Trophoblast cell (in vitro differentiated cells and primary cell): ENCODE results near the gene TUBB6.
A peak's percentile ranks its signal among the peaks of the same experiment; 100 is the strongest.

Experiments
- DNase-seq, 2 donors: peaks; one replicate each; pipeline ENCODE4 v3.0.0-alpha.2; 2016
- H2AFZ ChIP-seq: 2 replicates; pipeline ENCODE4 v1.6.1; 2013; ENCODE audit warnings: low read length, moderate library complexity, mild to moderate bottlenecking; ENCODE audit not compliant: insufficient read depth, poor library complexity
- H2AK5ac ChIP-seq: 2 replicates; pipeline ENCODE4 v1.6.1; 2013; ENCODE audit warnings: mild to moderate bottlenecking, low read length
- H2BK120ac ChIP-seq: 2 replicates; pipeline ENCODE4 v1.6.1; 2013; ENCODE audit warnings: low read length, mild to moderate bottlenecking, moderate library complexity; ENCODE audit not compliant: insufficient read depth, poor library complexity
- H2BK12ac ChIP-seq: 2 replicates; pipeline ENCODE4 v1.6.1; 2013; ENCODE audit warnings: mild to moderate bottlenecking, low read length, moderate library complexity
- H2BK5ac ChIP-seq: 2 replicates; pipeline ENCODE4 v1.6.1; 2013; ENCODE audit warnings: low read length, low read depth, moderate library complexity, mild to moderate bottlenecking; ENCODE audit not compliant: poor library complexity
- H3K14ac ChIP-seq: 2 replicates; pipeline ENCODE4 v1.6.1; 2013; ENCODE audit warnings: mild to moderate bottlenecking, low read length
- H3K18ac ChIP-seq: 2 replicates; pipeline ENCODE4 v1.6.1; 2013; ENCODE audit warnings: mild to moderate bottlenecking, low read length
- H3K23ac ChIP-seq: 2 replicates; pipeline ENCODE4 v1.6.1; 2013; ENCODE audit warnings: low read length
- H3K27ac ChIP-seq: 2 replicates; pipeline ENCODE4 v1.5.1; 2013; ENCODE audit warnings: low read depth, mild to moderate bottlenecking, inconsistent platforms, low read length, moderate library complexity
- H3K27me3 ChIP-seq: 2 replicates; pipeline ENCODE4 v1.6.1; 2013; ENCODE audit warnings: inconsistent platforms, mild to moderate bottlenecking, low read length, moderate library complexity; ENCODE audit not compliant: insufficient read depth
- H3K36me3 ChIP-seq, 2 experiments: 1 replicate in 1 of 2; 2 replicates in 1 of 2; pipeline ENCODE4 v1.6.1; 2013; ENCODE audit warnings: low read length in 2 of 2, mild to moderate bottlenecking in 2 of 2, moderate library complexity in 1 of 2; ENCODE audit not compliant: insufficient read depth in 2 of 2, control insufficient read depth in 1 of 2
- H3K4ac ChIP-seq: 2 replicates; pipeline ENCODE4 v1.6.1; 2013; ENCODE audit warnings: low read depth, mild to moderate bottlenecking, low read length, moderate library complexity
- H3K4me1 ChIP-seq, 2 experiments: 1 replicate in 1 of 2; 2 replicates in 1 of 2; pipeline ENCODE4 v1.6.1; 2013; ENCODE audit warnings: low read length in 2 of 2, mild to moderate bottlenecking in 2 of 2, moderate library complexity in 1 of 2; ENCODE audit not compliant: insufficient read depth in 2 of 2, control insufficient read depth in 1 of 2
- H3K4me2 ChIP-seq: 2 replicates; pipeline ENCODE4 v1.6.1; 2013; ENCODE audit warnings: inconsistent platforms, mild to moderate bottlenecking, low read length, moderate library complexity
- H3K4me3 ChIP-seq: 2 replicates; pipeline ENCODE4 v1.5.1; 2013; ENCODE audit warnings: mild to moderate bottlenecking, low read depth, low read length, inconsistent platforms
- H3K79me1 ChIP-seq: one replicate; pipeline ENCODE4 v1.6.1; 2013; ENCODE audit warnings: low read length
- H3K79me2 ChIP-seq: 2 replicates; pipeline ENCODE4 v1.6.1; 2013; ENCODE audit warnings: low read length, mild to moderate bottlenecking; ENCODE audit not compliant: control insufficient read depth, insufficient read depth, poor library complexity
- H3K9ac ChIP-seq: 2 replicates; pipeline ENCODE4 v1.6.1; 2013; ENCODE audit warnings: mild to moderate bottlenecking, low read length
- H3K9me3 ChIP-seq: 2 replicates; pipeline ENCODE4 v1.6.1; 2013; ENCODE audit warnings: low read depth, mild to moderate bottlenecking, control low read depth, inconsistent platforms, low read length; ENCODE audit not compliant: insufficient read depth
- H4K12ac ChIP-seq: 2 replicates; pipeline ENCODE4 v1.6.1; 2013; ENCODE audit warnings: low read depth, mild to moderate bottlenecking, low read length, moderate library complexity
- H4K8ac ChIP-seq: 2 replicates; pipeline ENCODE4 v1.6.1; 2013; ENCODE audit warnings: low read depth, mild to moderate bottlenecking, low read length, moderate library complexity
- H4K91ac ChIP-seq: one replicate; pipeline ENCODE4 v1.6.1; 2013; ENCODE audit warnings: low read depth, mild to moderate bottlenecking, low read length, moderate library complexity
- WGBS: extraction: QIAGEN DNeasy Blood & Tissue Kit; methylation state at CpG from one replicate; pipeline ENCODE4 v1.1.7; 2013; ENCODE audit warnings: missing lambda C conversion rate; ENCODE audit not compliant: insufficient read length, insufficient coverage; ENCODE audit errors: extremely low coverage; 5-methylcytosine and 5-hydroxymethylcytosine counted together

TUBB6 gene

GRCh38 chr18:12271376-12272235 is 36.4 kb upstream of the TUBB6 start:
- H3K9ac ChIP-seq, result no peak overlapping the region
- no peaks in the 10 kb centered on the region for H3K27me3 ChIP-seq
- H2AK5ac ChIP-seq, result peak overlapping the region; percentile 39
- peak; percentile 73 to 91 for DNase-seq
- H3K4me1 ChIP-seq, result no peaks in the 10 kb centered on the region
- no peak overlapping the region for H3K23ac ChIP-seq
- H2BK12ac ChIP-seq, result no peak overlapping the region
- H3K4me3 ChIP-seq, result peak overlapping the region; percentile 18
- H3K79me2 ChIP-seq, result no peaks in the 10 kb centered on the region
- H2AFZ ChIP-seq, result peak overlapping the region; percentile 79
- no peaks in the 10 kb centered on the region for H3K36me3 ChIP-seq
- H2BK120ac ChIP-seq, result no peak overlapping the region
- H3K18ac ChIP-seq, result no peak overlapping the region
- H3K9me3 ChIP-seq, result no peaks in the 10 kb centered on the region
- H3K79me1 ChIP-seq, result no peaks in the 10 kb centered on the region
- H3K4me2 ChIP-seq, result peak overlapping the region; percentile 74
- H4K8ac ChIP-seq, result peak overlapping the region; percentile 35
- peak overlapping the region; percentile 49 for H4K91ac ChIP-seq
- no peak overlapping the region for H4K12ac ChIP-seq
- no peak overlapping the region for H3K14ac ChIP-seq
- H3K4ac ChIP-seq, result no peak overlapping the region
- H2BK5ac ChIP-seq, result peak overlapping the region; percentile 74
- WGBS, result no CpG with 5 or more reads among the region's 51 CpGs
- no peak overlapping the region for H3K27ac ChIP-seq

GRCh38 chr18:12274793-12275192 is 33.2 kb upstream of the TUBB6 start:
- no peaks in the 10 kb centered on the region for H3K36me3 ChIP-seq
- H3K4me1 ChIP-seq, result peaks cover 14 to 16% of the 10 kb centered on the region in 2 experiments
- no peak overlapping the region for H3K23ac ChIP-seq
- no peak overlapping the region for H2BK12ac ChIP-seq
- H2BK120ac ChIP-seq, result no peak overlapping the region
- H3K4me3 ChIP-seq, result no peak overlapping the region
- peaks cover 13% of the 10 kb centered on the region for H3K79me1 ChIP-seq
- H3K9ac ChIP-seq, result no peak overlapping the region
- H2AK5ac ChIP-seq, result peak overlapping the region; percentile 61
- no peak overlapping the region for H3K14ac ChIP-seq
- H2BK5ac ChIP-seq, result no peak overlapping the region
- H3K27ac ChIP-seq, result no peak overlapping the region
- no peak overlapping the region for H3K4me2 ChIP-seq
- H3K18ac ChIP-seq, result no peak overlapping the region
- H3K9me3 ChIP-seq, result peaks cover 2% of the 10 kb centered on the region
- DNase-seq, result no peak
- no peak overlapping the region for H4K91ac ChIP-seq
- H2AFZ ChIP-seq, result no peak overlapping the region
- WGBS, result no CpG with 5 or more reads among the region's 4 CpGs
- no peak overlapping the region for H4K12ac ChIP-seq
- no peaks in the 10 kb centered on the region for H3K27me3 ChIP-seq
- no peak overlapping the region for H3K4ac ChIP-seq
- no peak overlapping the region for H4K8ac ChIP-seq
- H3K79me2 ChIP-seq, result peaks cover 11% of the 10 kb centered on the region

- DNase-seq, result no peak
- Histone ChIP-seq H3K4me1 (peaks cover 22 to 30% of the 10 kb centered on the region in 2 experiments), H2BK5ac (no peak overlapping the region), H3K14ac (no peak overlapping the region), H3K4ac (no peak overlapping the region), H3K79me1 (peaks cover 25% of the 10 kb centered on the region), H3K23ac (no peak overlapping the region), H3K18ac (no peak overlapping the region), H3K9ac (no peak overlapping the region), H3K27me3 (no peaks in the 10 kb centered on the region), H3K27ac (no peak overlapping the region), H3K9me3 (peaks cover 2% of the 10 kb centered on the region), H3K4me3 (peak overlapping the region; percentile 28), H4K8ac (no peak overlapping the region), H3K4me2 (no peak overlapping the region), H4K12ac (no peak overlapping the region), H2BK12ac (no peak overlapping the region), H4K91ac (no peak overlapping the region), H3K79me2 (peaks cover 11% of the 10 kb centered on the region), H2AFZ (no peak overlapping the region), H2BK120ac (no peak overlapping the region), H3K36me3 (no peaks in the 10 kb centered on the region), H2AK5ac (no peak overlapping the region)
- no CpG with 5 or more reads among the region's 26 CpGs for WGBS
These were observed 31.1 kb upstream of the TUBB6 start for GRCh38 chr18:12276736-12277554.

DNA sequence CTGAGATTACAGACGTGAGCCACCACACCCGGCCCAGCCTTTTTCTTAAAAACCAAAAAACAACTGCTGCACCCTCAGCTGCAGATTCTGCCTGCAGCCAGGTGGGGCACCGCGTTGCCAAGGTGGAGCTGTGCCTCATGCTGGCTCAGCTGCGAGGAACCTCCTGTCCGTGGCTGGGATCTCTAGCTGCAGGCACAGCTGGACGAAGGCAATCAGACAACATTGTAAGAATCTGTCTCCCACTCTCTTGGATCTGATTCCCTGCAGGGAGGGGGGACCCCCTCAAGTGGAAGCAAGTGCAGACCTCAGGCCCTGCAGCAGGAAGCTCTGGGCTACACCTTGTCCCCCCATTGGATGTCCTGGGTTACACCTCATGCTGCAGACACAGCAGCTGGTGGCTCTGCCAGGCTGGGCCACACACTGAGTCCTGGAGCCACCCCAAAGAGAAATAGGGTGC is 29.8 kb upstream of the TUBB6 start:
- H3K4ac ChIP-seq, result peak overlapping the region; percentile 36
- H3K9ac ChIP-seq, result peak overlapping the region; percentile 78
- H3K79me2 ChIP-seq, result peaks cover 13% of the 10 kb centered on the region
- no peaks in the 10 kb centered on the region for H3K27me3 ChIP-seq
- no peak overlapping the region for H3K4me3 ChIP-seq
- H3K4me1 ChIP-seq, result peaks cover 33 to 43% of the 10 kb centered on the region in 2 experiments
- H3K27ac ChIP-seq, result peak overlapping the region; percentile 93
- peak overlapping the region; percentile 89 for H4K8ac ChIP-seq
- peak overlapping the region; percentile 94 for H2BK120ac ChIP-seq
- peak overlapping the region; percentile 67 for H4K12ac ChIP-seq
- WGBS, result no CpG with 5 or more reads among the region's 7 CpGs
- peaks cover 32% of the 10 kb centered on the region for H3K79me1 ChIP-seq
- H2AK5ac ChIP-seq, result peak overlapping the region; percentile 67
- peak overlapping the region; percentile 93 for H2BK5ac ChIP-seq
- peak overlapping the region; percentile 95 for H4K91ac ChIP-seq
- H3K14ac ChIP-seq, result peak overlapping the region; percentile 69
- no peak overlapping the region for H3K23ac ChIP-seq
- H2AFZ ChIP-seq, result peak overlapping the region; percentile 46
- H3K4me2 ChIP-seq, result peak overlapping the region; percentile 49
- H3K9me3 ChIP-seq, result peaks cover 2% of the 10 kb centered on the region
- peak overlapping the region; percentile 72 for H2BK12ac ChIP-seq
- peak overlapping the region; percentile 70 for H3K18ac ChIP-seq
- no peaks in the 10 kb centered on the region for H3K36me3 ChIP-seq
- peak in 1 of 2 donors; percentile 27 for DNase-seq
